ENCODE measurements around the gene NRP2.

The NRP2 gene

DNA sequence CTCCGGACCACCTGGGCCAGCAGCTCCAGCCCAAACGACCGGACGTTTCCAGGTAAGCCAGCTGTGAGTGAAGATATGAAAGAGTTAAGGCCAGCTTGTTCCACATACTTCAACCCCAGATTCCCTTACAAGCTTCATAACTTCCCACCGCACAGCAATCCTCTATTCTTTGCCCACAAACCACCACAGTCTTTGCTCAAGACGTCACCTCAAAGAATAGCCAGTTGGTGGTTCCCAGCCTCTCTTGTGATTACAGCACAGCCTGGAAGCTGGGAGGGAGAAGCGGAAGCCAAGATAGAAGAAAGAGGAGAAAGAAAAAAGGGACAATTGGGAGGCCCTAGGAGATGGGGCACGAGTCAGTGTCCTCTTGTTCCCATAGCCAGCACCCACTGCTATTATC, 70.6 kb downstream of the NRP2 start:
- in situ Hi-C loops (cut with MboI; ENCODE audit: low sequenced_read_pairs), result no loop called here

DNA sequence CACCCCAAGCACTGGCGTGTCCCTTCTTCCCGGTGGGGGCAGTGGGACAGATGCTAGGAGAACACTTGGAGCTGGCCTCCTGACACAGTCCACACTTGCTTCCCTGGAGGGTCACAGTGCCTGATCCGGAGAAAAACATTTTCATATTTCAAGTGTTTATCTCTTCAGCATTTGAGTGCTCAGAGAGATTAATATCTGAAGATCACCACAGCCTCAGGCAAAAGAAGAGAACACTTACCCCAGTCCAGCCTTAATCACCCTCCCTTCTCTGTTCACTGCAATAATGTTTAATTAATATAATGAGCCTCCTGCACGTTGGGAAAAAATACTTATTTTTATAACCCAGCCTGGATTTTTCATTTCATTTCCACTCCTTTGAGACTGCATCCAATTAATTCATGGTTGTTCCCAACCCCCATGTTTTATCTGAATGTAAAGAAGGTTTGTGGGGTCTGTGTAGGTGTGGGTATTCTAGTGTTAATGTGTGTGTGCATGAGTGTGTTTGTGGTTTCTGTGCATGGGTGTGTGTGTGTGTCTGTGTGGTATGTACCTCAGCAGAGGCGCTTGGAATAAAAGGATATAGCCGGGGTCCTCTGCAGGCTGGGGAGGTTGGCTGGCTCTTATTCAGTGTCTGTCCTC, 72.1 kb downstream of the NRP2 start:
- in situ Hi-C loops (cut with MboI; ENCODE audit: low sequenced_read_pairs), result no loop called here

DNA sequence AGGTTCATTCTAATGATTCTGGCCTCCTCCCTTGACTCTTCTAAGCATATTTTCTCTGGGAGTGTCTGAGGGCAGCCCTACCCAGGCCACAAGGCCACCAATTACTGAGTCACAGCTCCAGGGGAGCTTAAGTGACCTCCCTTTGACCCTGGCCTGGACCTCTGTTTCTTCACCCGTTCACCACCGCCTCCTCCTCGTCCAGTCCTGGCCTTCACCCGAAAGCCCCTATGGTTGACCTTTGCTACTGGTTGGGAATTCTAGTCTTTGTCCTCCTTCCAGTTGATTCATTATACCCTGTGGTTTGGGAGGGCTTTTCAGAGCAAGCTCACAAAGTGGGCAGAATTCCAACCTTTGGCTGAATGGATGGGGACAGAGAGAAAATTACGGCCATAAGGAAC, 72.6 kb downstream of the NRP2 start:
- in situ Hi-C loops (cut with MboI; ENCODE audit: low sequenced_read_pairs), result no loop called here

GRCh38 chr2:205755923-205756322, 73.6 kb downstream of the NRP2 start:
- in situ Hi-C loops (cut with MboI; ENCODE audit: low sequenced_read_pairs), result no loop called here

DNA sequence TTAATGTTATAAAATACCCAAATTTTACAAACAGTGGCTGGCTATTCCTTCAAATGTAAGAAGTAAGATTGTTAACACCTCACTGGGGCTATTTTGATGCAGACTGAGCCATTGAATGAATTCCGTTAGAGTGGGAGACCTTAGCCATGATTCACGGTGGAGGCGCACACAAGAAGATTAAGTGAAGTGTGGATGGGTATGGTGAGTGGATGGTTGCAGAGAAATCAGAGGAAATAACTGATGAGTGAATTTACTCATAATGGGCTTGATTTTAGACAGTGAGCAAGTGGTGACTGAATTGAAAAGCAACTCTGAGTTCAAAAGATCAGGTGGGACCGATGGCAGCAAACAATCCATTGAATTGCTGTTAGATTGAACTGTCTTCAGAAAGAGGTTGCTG, 75.0 kb downstream of the NRP2 start:
- in situ Hi-C loops (cut with MboI; ENCODE audit: low sequenced_read_pairs), result no loop called here

DNA sequence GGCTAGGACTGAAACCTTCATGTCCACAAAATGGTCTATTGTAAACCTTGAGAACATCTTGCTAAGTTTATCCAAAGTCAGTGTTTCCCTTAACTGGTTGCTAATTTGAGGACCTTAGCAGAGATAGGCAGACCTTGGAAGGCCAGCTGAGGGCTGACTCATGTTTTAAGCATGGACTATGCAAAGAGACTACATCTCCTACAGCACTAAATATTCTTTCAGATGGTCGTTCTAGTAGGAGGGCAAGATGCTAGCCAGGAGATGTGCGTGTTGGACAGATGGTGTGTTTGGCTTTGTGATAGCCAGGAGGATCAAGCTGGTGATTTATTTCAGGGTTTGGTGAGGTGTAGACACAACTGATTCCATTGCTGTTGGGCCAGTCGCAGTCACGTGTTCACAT, 75.8 kb downstream of the NRP2 start:
- in situ Hi-C loops (cut with MboI; ENCODE audit: low sequenced_read_pairs), result no loop called here

- in situ Hi-C loops (cut with MboI; ENCODE audit: low sequenced_read_pairs), result no loop called here
Measured at GRCh38 chr2:205758500-205758899, 76.2 kb downstream of the NRP2 start.

DNA sequence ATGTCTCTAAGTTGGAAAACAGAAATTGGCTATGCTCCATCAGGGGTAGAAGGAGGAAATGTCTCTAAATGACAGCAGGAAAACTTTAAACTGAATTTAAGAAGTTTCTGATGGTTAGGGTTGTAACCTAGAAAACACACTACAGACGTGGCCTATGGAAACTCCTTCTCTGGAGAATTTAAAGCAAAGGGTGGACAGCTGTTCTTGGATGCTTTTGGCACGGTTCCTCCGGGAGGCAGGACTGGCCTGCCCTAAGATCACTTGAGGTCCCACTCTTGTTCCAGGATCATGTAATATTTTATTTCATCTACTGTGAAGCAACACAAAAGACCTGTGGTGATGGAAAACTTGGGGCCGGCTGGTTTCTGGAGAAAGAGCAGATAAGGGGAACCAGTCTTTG, 77.0 kb downstream of the NRP2 start:
- in situ Hi-C loops (cut with MboI; ENCODE audit: low sequenced_read_pairs), result no loop called here

DNA sequence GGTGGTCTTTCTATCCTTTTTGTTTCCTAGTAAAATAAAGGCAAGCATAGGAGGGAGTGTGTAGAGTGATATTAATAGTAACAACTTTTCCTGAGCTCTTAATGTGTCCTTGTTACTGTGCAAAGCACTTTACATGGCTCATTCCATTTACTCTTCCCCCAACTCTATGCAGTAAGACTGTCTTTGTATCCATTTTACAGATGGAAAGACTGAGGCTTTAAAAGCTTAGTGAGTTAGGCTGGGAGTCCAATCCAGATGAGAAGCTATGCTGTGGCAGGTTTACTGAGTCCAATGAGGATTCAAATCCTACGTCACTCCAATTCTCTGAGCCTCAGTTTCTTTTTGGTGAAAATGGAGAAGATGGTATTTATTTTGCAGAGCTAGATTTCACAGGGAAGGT, 77.4 kb downstream of the NRP2 start:
- in situ Hi-C loops (cut with MboI; ENCODE audit: low sequenced_read_pairs), result no loop called here

DNA sequence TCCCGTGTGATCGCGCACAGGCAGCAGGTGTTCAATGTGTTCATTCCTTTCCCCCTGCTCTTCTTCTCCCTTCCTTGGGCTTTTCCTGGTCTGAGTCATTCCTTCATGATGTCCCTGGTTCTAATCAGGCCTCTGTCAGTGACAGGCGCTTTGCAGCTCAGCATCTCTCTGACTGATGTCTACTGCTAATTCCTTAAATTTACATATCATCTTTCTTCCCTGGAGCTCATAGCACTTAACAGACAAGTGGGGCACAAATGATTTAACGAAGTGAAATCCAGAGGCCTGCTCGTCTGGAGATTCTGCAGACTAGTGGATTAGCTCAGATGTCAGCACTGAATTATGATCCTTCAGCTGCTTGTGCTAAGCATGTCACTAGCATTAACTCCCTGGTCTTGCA, 77.9 kb downstream of the NRP2 start:
- in situ Hi-C loops (cut with MboI; ENCODE audit: low sequenced_read_pairs), result no loop called here

DNA sequence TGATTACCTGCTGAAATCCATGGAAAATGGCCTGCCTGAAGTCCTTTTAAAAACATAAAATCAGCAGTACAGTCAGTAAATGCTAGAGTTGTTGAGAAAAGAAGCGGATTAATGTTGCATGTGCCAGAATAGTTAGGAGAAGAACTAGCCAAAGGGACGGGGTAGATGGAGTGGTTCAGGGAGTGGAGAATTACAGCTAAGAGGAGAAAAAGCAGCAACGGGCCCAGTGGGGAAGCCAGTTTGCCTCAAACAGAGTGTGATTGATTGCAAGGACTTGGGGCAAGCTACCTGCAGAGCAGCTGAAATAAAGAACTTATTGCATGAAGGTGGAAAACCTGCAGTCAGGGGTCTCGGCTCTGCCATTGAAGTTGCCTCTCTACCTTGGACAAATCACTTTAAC, 79.1 kb downstream of the NRP2 start:
- in situ Hi-C loops (cut with MboI; ENCODE audit: low sequenced_read_pairs), result no loop called here

GRCh38 chr2:205762881-205763280, 80.6 kb downstream of the NRP2 start:
- in situ Hi-C loops (cut with MboI; ENCODE audit: low sequenced_read_pairs), result no loop called here

- in situ Hi-C loops (cut with MboI; ENCODE audit: low sequenced_read_pairs), result no loop called here
Measured at GRCh38 chr2:205763708-205764211, 81.5 kb downstream of the NRP2 start.

DNA sequence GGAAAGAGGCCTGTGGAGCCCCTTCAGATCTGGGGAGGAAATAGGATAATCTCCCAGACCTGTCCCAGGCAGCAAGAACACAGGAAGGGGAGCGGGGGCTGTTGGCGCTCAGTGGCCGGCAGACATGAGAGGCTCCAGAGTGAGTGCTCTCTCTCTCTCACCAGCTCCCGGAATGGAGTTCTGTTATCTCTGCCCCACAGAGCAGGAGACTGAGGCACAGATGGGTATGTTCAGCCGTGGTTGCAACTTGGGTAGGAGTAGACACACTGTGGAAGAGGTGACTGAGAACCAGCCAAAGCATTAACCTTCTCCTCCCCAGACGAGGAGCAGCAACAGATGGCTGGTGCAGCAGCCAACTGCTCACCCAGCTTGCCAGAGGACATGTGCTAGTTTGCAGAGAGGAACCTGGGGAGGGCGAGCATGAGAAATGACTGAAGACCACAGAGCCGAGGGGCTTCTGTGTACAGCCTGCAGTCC, 82.0 kb downstream of the NRP2 start:
- in situ Hi-C loops (cut with MboI; ENCODE audit: low sequenced_read_pairs), result no loop called here

DNA sequence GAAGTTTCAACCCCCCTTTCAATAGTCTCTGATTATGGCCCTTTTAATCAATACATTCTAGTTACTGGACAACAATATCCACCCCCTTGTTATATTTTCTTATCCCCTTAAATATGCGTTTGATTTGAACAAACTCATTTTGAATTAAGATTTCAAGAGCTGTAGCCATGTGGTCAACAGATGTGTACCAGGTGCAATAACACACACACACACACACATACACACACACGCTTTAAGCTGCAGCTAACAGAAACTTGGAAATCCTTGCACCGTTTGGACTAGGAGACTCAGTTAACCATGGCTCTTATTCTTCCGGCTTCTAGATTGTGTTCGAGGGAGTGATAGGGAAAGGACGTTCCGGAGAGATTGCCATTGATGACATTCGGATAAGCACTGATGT, 82.8 kb downstream of the NRP2 start:
- in situ Hi-C loops (cut with MboI; ENCODE audit: low sequenced_read_pairs), result no loop called here

DNA sequence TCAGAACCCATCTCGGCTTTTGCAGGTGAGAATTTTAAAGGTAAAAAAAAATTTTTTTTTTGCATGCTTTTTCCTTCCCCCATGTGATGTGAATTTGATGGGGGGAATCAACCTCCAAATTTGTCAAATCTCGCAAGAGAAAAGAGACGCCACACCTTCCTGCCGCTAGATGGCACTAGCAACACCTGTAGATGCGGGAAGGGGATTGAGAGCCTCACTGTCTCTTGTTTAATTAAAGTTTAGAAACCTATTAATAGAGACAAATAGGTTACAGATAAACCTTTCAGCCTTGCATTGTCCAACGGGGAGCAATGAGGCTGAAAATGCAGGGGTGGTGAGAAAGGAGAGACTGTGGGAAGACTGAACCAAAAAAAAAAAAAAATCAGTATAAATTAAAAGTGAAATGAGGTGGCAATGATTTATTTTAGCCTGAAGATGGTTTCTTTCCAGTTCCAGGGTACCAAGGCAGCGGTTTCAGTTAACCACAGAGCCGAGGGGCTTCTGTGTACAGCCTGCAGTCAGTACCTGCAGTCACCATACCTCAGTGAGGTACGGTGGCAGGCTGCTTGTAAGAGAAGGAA, 84.6 kb downstream of the NRP2 start:
- in situ Hi-C loops (cut with MboI; ENCODE audit: low sequenced_read_pairs), result no loop called here

DNA sequence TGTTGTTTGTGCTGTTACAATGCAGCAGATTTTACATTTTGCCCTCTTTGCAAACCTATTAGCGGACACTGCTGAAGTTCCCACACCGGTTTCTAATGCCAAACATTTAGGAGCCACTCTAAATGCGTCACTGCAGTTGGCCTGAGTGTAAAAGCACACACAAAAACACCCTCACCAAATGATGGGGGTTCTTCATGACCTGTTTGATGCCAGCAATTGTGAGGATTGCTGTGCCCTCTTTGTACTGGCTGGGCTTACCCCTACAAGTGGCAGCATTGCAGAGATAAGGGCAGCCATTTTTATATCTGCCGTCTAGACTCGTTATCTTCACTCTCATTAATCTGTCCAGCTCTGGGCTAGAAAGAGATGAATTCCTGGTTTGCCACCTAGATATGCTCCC, 85.3 kb downstream of the NRP2 start:
- in situ Hi-C loops (cut with MboI; ENCODE audit: low sequenced_read_pairs), result no loop called here

DNA sequence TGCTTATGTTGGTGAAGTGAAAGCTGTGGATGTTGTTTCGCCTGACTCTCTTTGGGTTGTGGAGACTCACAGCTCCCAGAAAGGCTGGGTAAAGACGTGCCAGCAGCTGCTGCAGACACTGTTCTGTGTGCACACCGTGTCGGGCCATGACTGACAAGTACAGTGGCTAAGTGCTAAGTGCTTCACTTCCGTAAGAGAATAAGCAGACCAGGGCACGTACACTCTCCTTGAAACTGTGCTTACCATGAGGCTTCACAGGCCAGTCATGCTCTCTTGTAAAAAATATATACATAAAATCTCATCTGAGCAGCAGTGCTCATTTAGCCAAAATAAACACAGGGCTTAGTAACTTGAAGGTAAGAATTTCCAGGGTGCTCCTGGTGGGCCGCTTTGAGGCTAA, 86.0 kb downstream of the NRP2 start:
- in situ Hi-C loops (cut with MboI; ENCODE audit: low sequenced_read_pairs), result no loop called here

DNA sequence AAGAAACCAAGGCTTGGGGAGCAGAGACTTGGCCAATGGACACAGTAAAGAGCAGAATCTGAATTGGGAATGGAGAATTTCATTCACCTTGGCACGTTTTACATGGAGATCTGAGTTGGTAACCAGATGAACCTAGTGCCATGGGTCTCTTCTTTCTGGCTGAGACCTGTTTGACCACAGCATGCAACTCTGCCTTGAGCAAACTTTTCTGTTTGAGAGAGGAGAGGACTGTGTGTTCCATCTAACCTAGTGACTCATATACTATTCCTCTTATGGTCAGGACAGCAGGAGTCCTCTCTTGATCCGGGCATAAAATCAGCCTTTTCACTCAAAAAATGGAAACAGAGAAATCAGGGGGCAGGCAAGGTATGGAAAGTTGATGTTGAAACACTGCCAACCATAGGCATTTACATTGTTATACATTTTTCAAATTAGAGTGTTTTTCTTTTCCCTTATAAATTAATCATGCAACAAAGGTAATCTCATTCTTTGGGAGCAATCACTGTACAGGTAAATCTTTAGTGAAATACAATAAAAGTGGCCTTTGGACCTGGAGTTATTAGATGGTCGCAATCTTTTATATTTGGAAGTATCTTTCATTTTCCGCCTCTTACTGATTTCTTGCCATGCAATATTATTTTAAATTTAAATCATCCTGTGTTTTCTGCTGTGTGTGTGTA, 86.7 kb downstream of the NRP2 start:
- in situ Hi-C loops (cut with MboI; ENCODE audit: low sequenced_read_pairs), result no loop called here

DNA sequence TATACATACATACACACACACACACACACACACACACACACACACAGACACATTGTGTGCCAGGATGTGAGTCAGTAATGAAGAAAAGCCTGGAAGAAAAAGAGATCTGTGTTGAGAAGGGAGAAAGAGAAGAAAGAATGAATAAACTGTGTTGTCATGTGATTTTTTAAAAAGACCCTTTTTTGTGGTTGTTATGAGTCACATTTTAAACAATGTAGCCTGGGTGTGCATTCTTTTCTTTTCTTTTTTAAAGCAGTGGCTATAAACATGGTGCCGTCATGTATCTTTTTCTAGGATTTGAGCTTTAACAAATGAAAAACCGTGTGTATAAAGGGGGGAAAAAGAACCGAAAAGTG, 87.2 kb downstream of the NRP2 start:
- in situ Hi-C loops (cut with MboI; ENCODE audit: low sequenced_read_pairs), result no loop called here

DNA sequence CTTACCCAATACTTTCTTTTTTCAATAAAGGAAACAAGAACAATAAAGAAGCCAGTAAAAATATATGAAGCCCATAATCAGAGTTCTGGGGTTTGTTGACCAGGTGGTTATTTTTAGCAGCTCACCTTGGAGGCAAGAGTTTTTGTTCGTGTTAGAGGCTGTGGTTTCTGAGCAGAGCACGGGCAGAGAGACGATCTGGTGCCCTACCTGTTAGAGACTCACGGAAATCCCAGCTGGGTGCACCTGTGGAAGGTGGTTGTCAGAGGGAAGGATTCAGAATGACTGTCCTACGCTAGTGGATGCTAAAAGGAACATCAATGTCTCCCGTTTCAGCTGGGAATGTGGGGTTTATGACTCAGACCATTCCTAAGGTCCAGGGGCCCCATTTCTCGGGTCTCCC, 87.6 kb downstream of the NRP2 start:
- in situ Hi-C loops (cut with MboI; ENCODE audit: low sequenced_read_pairs), result no loop called here

GRCh38 chr2:205770577-205770976, 88.3 kb downstream of the NRP2 start:
- in situ Hi-C loops (cut with MboI; ENCODE audit: low sequenced_read_pairs), result no loop called here

Measured in hTERT RPE-1 (cell line).